GM19463 (cell line): Measurements from ENCODE around the gene COG8.
A peak's percentile ranks its signal among the peaks of the same experiment; 100 is the strongest.
"Not testable (repeated sequence)": the region's sequence is repeated elsewhere in the genome, so short reads cannot be mapped to it uniquely, and the experiment has no call there.

Source experiments
- ATAC-seq: cut with Tn5 transposase; IDR thresholded peaks from one replicate; pipeline ENCODE4 v1.9.1; 2021; ENCODE audit warnings: mild to moderate bottlenecking, moderate library complexity; ENCODE audit not compliant: unreplicated experiment

Gene COG8

DNA sequence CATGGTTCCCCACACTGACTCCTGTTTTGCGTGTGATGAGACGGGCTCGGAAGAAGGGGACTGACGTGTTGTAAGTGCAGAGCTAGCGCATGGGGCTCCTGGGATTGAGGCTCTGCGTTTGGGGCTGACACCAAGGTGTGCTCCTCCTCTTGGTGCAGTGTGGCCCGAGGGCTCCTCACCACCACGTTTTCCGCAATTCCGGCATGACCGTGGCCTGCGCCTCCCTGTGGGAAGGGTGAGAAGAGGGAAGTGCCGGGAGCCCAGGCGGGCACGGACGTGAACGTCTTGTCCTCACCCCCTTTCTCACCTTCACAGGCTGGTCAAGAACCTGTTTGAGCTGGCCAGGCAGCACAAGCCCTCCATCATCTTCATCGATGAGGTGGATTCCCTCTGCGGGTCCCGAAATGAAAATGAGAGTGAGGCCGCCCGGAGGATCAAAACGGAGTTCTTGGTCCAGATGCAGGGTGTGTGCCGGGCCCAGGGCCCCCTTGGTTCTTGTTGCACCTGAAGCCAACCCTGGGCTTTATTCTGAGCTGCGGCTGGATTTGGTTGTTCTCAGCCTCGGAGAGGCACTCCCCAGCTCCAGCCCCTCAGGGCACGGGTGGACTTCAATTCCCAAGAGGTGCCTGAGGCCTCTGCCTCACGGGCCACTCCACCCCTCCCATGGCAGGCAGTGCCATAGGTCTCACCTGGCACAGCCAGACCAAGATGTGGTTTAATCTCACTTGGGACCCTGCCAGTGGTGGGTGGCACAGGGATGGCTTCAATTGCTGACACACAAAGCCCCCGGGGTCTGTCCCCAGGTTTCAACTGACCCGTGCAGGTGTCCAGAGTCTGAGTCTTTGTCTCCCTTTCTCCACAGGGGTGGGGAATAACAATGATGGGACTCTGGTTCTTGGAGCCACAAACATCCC is 19.3 kb downstream of the COG8 start:
- ATAC-seq: no peak

DNA sequence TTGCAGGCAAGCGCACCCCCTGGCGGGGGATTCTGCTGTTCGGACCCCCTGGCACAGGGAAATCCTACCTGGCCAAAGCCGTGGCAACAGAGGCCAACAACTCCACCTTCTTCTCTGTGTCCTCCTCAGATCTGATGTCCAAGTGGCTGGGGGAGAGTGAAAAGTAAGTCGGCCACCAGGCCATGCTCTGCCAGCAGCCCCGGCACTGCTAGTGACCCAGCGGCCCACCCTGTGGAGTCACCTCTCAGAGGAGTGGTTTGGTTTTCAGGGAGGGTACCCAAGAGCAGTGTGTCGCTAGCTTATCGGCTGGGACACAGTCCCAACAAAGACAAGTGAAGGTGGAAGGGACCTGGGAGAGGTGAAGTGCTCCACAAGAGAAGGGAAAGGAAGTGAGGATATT is 20.0 kb downstream of the COG8 start:
- no peak for ATAC-seq

DNA sequence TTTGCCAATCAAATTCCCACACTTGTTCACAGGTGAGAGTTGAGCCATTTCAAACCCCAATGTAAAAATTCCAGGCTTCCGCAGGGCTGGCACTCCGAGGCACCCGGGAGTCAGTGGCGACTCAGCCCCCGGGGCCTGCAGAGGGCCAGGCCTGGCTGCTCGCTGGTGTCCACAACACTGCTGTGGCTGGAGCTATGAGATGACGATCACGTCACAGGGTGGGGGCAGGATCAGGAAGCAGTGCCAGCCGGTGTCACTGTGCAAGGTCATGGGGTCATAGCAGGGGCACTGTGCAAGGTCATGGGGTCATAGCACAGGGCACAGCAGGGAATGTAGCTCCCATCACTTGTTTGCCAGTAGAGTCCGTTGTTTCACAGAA is 20.5 kb downstream of the COG8 start:
- ATAC-seq: no peak

DNA sequence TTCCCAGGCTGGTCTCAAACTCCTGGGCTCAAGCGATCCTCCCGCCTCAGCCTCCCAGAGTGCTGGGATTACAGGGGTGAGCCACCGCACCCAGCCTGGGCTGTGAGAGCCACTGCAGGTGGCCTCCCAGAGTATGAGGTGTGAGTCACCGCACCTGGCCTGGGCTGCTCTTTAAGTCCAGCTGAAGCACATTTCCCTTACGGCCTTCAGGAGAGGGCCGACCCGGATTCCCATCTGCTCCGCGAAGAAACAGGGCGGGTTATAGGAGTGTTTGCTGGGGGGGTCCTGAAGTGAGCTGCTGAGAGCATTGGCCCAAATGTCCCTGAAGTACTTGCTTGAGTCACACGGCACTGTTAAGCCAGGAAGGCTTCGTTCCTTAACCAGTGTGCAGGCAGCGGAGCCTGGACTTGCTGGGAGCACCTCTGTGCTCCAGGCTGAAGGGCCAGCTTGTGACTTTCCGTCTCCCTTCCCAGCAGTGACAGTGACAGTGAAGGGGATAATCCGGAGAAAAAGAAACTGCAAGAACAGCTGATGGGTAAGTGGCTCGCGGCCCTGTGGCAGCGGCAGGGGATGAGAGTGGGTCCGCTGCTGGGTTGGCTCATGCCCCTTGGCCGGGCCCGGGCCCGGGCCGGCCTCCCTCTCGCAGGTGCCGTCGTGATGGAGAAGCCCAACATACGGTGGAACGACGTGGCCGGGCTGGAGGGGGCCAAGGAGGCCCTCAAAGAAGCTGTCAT is 21.0 kb downstream of the COG8 start:
- no peak for ATAC-seq

DNA sequence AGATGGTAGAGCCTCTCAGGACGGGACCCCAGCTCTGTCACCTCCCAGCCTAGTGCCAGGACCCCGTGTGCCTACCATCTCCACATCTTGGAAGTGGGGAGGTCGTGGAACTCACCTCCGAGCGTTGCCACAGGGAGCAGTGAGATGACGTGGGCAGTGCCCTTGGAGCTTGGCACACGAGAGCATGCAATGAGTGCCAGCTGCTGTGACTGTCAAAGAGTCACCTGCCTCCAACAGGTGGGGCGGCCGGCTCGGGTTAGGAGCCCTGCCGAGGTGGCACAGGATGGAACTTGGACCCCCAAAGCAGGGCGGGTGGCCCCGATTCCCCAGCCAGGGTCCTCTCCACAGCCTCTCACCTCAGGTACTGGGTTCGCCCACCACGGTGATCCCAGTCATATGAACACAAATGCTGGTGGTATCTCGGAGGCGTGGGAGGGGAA is 22.7 kb downstream of the COG8 start:
- no peak for ATAC-seq

DNA sequence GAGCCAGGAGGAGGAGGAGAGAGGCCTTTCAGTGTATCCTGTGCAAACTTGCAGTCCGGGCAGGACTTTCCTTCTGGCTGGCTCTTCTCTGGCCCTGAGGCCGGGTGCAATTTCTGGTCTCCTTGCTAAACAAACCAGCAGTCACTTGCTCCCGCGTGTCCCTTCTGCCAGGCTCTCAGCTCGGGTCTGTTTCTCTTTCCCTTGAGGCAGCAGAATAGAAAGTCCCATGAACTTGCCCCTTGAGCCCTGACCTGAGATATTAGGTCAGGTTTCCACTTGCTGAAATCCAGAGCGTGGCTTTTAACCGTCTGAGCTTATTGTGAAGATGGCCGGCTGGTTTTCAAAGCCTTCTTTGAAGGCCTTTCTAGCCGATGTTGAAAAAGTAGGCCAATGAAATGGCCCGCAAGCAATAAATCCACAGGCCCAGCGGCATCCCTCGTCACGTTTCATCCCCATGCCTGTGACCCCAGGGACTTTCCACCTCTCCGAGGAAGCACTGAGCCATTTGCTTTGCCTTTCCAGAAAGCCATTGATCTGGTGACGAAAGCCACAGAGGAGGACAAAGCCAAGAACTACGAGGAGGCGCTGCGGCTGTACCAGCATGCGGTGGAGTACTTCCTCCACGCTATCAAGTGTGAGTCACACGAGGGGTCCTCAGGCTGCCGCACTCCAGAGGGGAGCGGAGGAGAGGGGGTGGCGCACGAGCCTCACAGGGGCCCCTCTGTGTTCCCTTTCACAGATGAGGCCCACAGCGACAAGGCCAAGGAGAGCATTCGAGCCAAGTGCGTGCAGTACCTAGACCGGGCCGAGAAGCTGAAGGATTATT is 23.7 kb downstream of the COG8 start:
- no peak for ATAC-seq

DNA sequence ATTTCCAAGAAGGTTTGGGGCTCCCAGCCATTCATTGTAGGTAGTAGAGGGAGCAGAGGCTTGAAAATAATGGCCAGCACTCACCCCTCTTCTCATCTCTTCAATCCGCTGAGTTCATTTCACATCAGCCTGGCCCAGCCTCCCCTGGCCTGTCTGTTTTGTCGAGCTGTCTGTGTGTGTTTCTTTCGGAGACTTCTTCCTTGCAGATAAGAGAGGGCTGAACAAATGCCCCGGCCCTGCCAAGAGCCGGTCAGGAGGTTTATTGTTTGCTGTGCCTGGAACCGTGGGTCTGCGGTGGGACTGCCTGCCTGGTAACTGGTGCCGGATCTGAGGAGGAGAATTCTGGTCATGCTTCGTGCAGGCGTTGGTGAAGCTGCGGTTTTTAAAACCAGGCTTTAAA is 24.8 kb downstream of the COG8 start:
- ATAC-seq: no peak

DNA sequence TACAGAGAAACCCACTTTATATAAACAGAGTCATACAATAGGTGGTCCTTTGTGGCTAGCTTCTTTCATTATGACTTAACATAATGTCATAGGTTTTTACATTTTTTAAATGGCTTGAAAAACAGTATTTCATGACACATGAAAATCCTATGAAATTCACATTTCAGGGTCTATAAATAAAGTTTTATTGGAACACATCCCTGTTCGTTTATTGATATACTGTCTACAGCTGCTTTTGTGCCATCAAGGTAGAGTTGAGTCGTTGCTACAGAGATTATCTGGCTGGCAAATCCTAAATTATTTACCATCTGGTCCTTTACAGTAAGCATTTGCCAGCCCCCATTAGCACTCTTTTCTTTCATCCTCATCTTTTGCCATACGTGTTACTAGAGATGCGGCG is 25.9 kb downstream of the COG8 start:
- no peak for ATAC-seq

DNA sequence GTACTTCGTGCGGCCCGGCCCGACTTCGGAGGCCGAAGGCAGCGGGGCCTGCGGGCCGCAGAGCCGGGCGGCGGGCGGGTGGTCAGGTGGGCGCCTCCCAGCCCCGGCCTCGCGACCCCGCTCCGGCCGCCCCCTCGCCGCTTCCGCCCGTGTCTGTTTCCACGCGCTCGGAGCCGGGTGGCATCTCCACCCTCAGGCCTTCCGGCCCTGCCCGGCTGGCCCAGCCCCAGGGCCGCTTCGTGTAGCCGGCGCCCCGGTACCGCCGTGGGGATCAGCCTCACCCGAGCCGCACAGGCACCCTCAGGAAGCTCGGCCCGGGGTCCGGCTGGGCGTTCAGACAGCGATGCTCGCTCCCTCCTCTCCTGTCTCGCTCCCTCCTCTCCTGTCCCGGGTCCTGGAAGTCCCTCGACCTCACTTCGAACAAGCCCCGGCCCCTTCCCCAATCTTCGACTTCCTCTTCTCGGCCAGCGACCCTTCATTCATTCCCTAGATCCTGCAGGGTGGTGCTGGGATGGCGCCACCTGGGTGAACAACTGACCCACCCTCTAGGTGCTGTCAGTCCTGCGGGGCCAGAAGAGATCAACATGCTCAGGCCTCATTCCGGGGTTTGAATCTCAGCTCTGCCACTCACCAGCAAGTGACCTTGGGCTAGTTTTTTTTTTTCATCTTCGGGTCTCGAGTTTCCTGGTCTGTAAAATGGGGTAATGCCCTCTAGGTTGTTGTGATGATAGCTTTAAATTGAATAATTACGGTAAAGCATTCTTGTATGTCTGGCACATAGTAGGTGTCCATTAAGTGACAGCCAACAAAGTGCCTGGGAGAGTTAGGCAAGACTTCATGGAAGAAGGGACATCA is 27.6 kb downstream of the COG8 start:
- ATAC-seq: peak; percentile 45

DNA sequence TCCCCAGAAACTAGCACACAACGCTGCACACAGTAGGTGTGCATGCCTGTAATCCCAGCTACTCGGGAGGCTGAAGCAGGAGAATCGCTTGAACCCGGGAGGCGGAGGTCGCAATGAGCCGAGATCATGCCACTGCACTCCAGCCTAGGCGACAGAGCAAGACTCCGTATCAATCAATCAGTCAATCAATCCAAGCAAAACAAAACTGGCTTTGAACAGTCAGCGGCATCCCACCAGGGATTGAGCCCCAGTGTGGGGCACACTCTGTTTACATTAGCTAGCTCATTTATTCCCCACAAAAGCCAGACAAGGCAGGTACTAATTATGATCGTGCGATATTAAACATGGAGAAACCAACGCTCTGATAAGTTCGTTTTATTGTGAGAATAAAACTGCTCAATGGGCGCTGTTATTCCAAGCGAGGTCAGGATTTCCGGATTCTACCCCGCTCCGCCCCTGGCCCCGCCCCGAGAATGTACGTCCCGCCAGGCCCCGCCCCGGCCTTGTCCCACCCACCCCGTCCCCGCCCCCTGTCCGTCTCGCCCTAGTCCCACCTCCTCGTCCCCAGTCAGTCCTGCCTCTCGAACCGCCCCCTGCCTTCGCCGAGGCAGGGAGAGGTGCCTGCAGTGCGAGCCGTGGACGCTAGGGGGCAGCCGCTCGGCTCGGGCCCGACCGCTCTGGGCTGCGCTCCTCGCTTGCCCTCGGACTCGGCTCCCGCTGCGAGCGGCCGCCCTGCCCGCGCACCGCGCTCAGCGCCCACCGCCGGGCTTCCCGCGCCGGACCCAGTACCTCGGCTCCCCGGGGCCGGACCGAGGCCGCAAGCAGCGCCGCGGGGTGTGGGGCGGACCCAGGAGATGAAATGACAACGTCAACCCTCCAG is 28.5 kb downstream of the COG8 start, which contains the start of gene VPS4A:
Gene VPS4A, plus strand, starts transcription at position 698 of the 880 bp plus-strand sequence. Its CDS starts 162 bp downstream, at position 860.
- peak; percentile 93 for ATAC-seq

DNA sequence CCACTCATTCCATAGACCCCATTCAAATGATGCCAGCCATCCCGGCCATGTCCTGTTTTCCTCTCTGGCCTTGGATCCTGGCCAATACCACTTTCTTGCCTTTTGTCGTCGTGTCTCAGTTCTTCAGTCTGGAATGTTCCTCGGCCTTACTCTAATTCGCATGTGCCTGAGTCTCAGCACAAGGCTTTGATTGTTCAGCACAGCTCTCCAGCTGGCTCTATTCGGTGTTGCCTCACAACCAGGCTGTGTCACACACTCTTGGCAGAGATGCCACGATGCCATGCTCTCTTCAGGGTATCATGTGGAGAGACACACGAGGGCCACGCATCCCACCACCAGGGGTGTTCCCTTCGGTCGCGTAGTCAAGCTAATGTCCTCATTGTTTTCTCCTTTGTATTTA is 30.0 kb downstream of the COG8 start:
- no peak for ATAC-seq

DNA sequence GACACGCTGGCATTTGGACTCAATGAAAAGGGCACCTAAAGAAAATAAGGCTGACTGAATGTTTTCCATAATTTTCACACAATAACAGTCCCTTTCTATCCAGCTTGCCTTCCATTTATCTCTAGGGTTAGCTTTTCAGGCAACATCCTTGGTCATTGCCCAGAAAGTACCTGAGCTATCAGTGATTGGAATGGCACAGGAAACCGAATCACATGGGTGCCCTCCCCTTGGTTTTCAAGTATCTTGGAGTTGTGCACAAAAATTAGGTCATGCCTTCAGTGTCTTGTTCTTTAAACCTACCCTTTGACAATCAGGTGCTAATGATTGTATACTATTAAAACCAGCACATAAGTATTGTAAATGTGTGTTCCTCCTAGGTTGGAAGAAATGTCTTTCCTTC is 31.5 kb downstream of the COG8 start:
- ATAC-seq: no peak

DNA sequence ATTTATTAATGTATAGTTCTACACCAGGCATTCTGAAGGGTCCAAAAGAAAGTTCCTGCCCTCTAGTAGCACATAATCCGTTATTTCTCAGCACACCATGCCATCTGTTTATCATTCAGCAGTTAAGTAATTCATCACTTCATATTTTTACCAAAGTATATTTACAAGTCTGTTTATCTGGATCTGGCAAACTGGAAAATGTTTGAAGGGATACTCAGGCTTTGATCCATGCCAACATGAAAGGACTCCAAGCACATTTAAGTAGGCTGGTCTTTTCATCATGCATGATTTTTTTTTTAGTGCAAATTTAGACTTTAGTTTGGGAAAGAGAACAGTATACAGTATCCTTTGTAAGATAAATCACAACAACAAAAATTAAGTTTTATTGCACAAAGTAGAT is 32.3 kb downstream of the COG8 start:
- no peak for ATAC-seq

DNA sequence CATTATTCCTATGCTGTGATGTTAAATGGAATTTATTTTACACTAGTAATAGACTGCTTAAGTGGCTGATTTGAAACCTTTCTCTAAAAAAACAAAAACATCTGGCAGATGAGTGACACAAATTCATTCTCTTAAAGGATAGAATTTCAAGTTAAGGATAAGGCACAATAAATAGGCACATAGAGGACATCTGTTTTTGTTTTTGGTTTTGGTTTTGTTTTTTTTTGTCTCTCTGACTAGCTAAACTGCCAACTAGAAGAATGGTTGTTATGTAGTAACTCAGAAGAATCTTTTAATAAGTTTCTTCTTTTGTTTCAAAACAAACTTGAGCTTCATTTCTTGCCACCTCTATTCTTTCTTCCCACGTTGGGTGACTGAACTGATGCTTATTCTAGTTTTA is 33.3 kb downstream of the COG8 start:
- ATAC-seq: no peak

DNA sequence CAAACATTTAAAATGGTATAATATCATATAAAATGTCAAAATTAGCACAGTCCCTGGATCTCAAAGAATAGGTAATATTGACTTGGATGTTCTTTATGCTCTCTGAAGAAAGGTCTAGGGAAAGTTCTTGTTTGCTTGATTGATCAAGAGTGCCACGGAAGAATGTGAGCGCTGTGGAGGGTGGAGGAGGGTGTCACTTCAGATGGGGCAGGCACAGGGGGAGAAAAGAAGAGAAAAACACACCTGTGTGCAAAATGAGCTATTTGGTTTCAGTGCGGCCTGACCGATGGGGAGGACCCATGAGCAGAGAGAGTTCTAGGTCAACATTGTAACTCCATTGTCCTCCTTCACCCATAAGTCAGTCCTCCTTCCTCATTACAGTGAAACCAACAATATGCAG is 37.1 kb downstream of the COG8 start:
- no peak for ATAC-seq

DNA sequence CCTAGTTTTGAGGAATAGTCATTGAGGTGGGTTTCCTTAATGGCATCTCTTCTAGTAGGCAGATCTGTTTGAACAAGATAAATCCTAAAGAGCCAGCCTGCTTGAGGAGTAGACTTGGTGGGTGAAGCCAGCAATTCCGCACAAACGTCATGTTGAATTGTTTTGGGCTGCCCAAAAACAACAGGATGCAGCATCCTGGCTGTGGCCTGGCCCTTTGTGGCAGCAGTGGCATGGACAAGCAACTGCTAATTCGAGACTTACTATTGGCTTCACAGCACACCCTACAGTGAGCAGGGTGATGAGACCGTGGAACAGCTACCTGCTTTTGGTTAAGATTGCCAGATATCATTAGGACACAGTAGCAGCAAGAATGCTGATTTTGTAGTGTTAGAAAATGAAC is 37.5 kb downstream of the COG8 start:
- ATAC-seq: no peak

DNA sequence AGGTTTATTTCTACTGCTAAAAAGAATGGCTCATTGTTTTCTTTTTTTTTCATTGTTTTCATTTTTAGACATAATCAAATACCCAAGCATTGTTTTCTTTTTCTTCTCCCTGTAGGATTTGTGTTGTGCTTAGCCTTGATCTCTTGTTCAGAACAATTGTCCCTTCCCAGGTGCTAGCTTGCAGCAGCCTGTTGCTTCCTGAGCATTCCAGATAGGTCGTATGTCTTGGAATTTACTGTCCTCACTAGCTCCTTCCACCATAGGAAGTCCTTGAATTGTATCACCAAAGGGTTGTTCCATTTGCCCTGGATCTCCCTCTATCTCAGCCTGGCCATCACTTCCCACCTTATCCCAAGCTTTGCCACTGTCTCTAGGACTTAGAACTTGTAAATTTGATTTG is 38.2 kb downstream of the COG8 start:
- no peak for ATAC-seq

DNA sequence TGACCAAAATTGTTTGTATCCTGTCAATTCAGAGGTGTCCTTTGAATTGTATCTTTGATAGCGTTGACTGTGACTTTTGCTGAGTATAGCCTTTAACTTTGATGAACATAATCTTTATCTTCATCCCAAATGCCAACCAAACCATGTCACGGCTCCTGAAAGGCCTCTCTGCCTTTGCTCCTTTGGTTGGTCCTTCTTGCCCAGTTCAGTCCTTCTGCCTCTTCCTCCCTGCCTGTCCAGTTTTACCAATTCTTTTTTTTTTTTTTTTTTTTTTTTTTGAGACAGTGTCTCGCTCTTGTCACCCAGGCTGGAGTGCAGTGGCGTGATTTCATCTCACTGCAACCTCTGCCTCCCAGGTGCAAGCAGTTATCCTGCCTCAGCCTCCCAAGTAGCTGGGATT is 41.1 kb downstream of the COG8 start:
- no peak for ATAC-seq

DNA sequence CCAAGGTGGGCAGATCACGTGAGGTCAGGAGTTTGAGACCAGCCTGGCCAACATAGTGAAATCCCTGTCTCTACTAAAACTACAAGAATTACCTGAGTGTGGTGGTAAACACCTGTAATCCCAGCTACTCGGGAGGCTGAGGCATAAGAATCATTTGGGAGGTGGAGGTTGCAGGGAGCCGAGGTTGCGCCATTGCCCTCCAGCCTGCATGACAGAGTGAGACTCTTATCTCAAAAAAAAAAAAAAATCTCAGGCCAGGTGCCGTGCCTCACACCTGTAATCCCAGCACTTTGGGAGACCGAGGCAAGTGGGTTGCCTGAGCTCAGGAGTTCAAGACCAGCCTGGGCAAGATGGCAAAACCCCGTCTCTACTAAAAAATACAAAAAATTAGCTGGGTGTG is 42.6 kb downstream of the COG8 start:
- not testable (repeated sequence) for ATAC-seq
